Gastrocnemius medialis (tissue), 4 donors: Measurements from ENCODE around the gene PPP3CA. TPM values are rescaled to one million over a fixed set of nuclear protein-coding genes. Genes with fewer than 3 reads are reported as not detected.

Source experiments
- ATAC-seq, 2 donors: fragments of 150-250 bp; one replicate each; pipeline ENCODE4 v1.9.1; 2016
- DNase-seq, 2 donors: peaks; one replicate each; pipeline ENCODE4 v3.0.0-alpha.2; 2019
- H3K27ac ChIP-seq, 4 donors: fragments of 200-600 bp; sonication (generic); 1 replicate in 1 of 4; 2 replicates in 3 of 4; pipeline ENCODE4 v1.5.1; 2016 to 2018; ENCODE audit warnings: mild to moderate bottlenecking in 2 of 4, moderate library complexity in 1 of 4
- H3K27me3 ChIP-seq, 3 donors: fragments of 200-600 bp; sonication (generic) in 2 of 3; 1 replicate in 1 of 3; 2 replicates in 2 of 3; pipeline versions ENCODE4 v1.5.1 to v1.6.0; 2016 to 2019; ENCODE audit warnings: mild to moderate bottlenecking in 1 of 3, moderate library complexity in 1 of 3
- H3K36me3 ChIP-seq, 2 donors: fragments of 200-600 bp; sonication (generic) in 1 of 2; one replicate each; pipeline ENCODE4 v1.5.1; 2017 to 2018
- H3K4me1 ChIP-seq, 2 donors: fragments of 200-600 bp; sonication (generic) in 1 of 2; one replicate each; pipeline ENCODE4 v1.5.1; 2016 to 2017; ENCODE audit warnings: mild to moderate bottlenecking in 2 of 2
- H3K4me3 ChIP-seq, 4 donors: fragments of 200-600 bp; sonication (generic) in 3 of 4; 1 replicate in 1 of 4; 2 replicates in 3 of 4; pipeline ENCODE4 v1.5.1; 2016 to 2019; ENCODE audit warnings: mild to moderate bottlenecking in 2 of 4
- H3K9me3 ChIP-seq, 3 donors: fragments of 200-600 bp; sonication (generic) in 2 of 3; 1 replicate in 1 of 3; 2 replicates in 2 of 3; pipeline ENCODE4 v1.5.1; 2016 to 2019
- CTCF ChIP-seq, 5 experiments: fragments of 450-650 bp in 3 of 5; fragments of 200-600 bp in 2 of 5; sonication (generic) in 2 of 5; IDR thresholded peaks in 4 of 5; conservative IDR thresholded peaks in 1 of 5; 1 replicate in 4 of 5; 2 replicates in 1 of 5; pipeline ENCODE4 v1.5.1; 2016 to 2019; ENCODE audit warnings: antibody characterized with exemption in 5 of 5, mild to moderate bottlenecking in 3 of 5, moderate library complexity in 3 of 5
- POLR2A ChIP-seq, 2 donors: fragments of 450-650 bp; IDR thresholded peaks; one replicate each; pipeline ENCODE4 v1.6.1; 2017; ENCODE audit warnings: antibody characterized with exemption in 2 of 2, mild to moderate bottlenecking in 2 of 2, moderate library complexity in 2 of 2
- in situ Hi-C, 4 donors: fragments of 200-750 bp; cut with MboI; loops; one replicate each; pipeline versions ENCODE4 v1.15.0 to v1.8.0; 2017; ENCODE audit warnings: low sequenced_read_pairs in 4 of 4
- intact Hi-C: fragments of 100-400 bp; cut with DNase I; formaldehyde crosslinking; loops from one replicate; pipeline ENCODE4 v1.15.1; 2023; ENCODE audit warnings: low total_unique reads
- total RNA-seq, 4 donors: library from RNA; depleted of rRNA; stranded (reverse); fragments of >200 nt; gene quantifications; one replicate each; pipeline versions ENCODE4 v1.1.0 to v1.2.3, GENCODE V29; 2016

Gene PPP3CA
- total RNA-seq, 4 donors from 2014 or later = 25.1 to 30.3 (median 26.7) TPM

GRCh38 chr4:101258883-101259282 is 88.4 kb downstream of the PPP3CA start:
- in situ Hi-C loops (no loop called here), intact Hi-C loops (no loop called here)
- DNase-seq (no peak), ATAC-seq (no peak)
- TF ChIP-seq CTCF (IDR thresholded peaks at IDR 0.05 in 4 of 5, conservative IDR thresholded peaks at IDR 0.05 in 1 of 5) (no peak), POLR2A (IDR thresholded peaks at IDR 0.05) (no peak)
- H3K4me3 ChIP-seq = no peak overlapping the region
- no peaks in the 10 kb centered on the region for H3K36me3 ChIP-seq
- no peaks in the 10 kb centered on the region for H3K27me3 ChIP-seq
- no peaks in the 10 kb centered on the region for H3K9me3 ChIP-seq
- H3K27ac ChIP-seq = no peak overlapping the region
- peaks cover 20 to 44% of the 10 kb centered on the region in 2 donors for H3K4me1 ChIP-seq

- in situ Hi-C loops = no loop called here
- Histone ChIP-seq H3K36me3 (no peaks in the 10 kb centered on the region), H3K27me3 (no peaks in the 10 kb centered on the region), H3K27ac (no peak overlapping the region), H3K4me3 (no peak overlapping the region), H3K4me1 (peaks cover 29 to 55% of the 10 kb centered on the region in 2 donors), H3K9me3 (no peaks in the 10 kb centered on the region)
- ATAC-seq = no peak
- no peak for DNase-seq
- TF ChIP-seq POLR2A (IDR thresholded peaks at IDR 0.05) (no peak), CTCF (IDR thresholded peaks at IDR 0.05 in 4 of 5, conservative IDR thresholded peaks at IDR 0.05 in 1 of 5) (no peak)
- intact Hi-C loops = no loop called here
These were observed 91.1 kb downstream of the PPP3CA start for GRCh38 chr4:101256222-101256621.

GRCh38 chr4:101254776-101255175 is 92.5 kb downstream of the PPP3CA start:
- Histone ChIP-seq H3K4me3 (no peak overlapping the region), H3K36me3 (no peaks in the 10 kb centered on the region), H3K27me3 (no peaks in the 10 kb centered on the region), H3K27ac (no peak overlapping the region), H3K9me3 (no peaks in the 10 kb centered on the region), H3K4me1 (peaks cover 20 to 42% of the 10 kb centered on the region in 2 donors)
- no peak for ATAC-seq
- DNase-seq = no peak
- in situ Hi-C loops (no loop called here), intact Hi-C loops (no loop called here)
- no peak for TF ChIP-seq POLR2A (IDR thresholded peaks at IDR 0.05)
- TF ChIP-seq CTCF (IDR thresholded peaks at IDR 0.05 in 4 of 5, conservative IDR thresholded peaks at IDR 0.05 in 1 of 5) = no peak

- no peak overlapping the region for H3K4me3 ChIP-seq
- in situ Hi-C loops (no loop called here), intact Hi-C loops (no loop called here)
- H3K27ac ChIP-seq = peak overlapping the region in 1 of 4 donors; percentile 5
- no peak for DNase-seq
- H3K36me3 ChIP-seq = no peaks in the 10 kb centered on the region
- ATAC-seq = no peak
- H3K27me3 ChIP-seq = no peaks in the 10 kb centered on the region
- peaks cover 16 to 33% of the 10 kb centered on the region in 2 donors for H3K4me1 ChIP-seq
- TF ChIP-seq POLR2A (IDR thresholded peaks at IDR 0.05) = no peak
- TF ChIP-seq CTCF (IDR thresholded peaks at IDR 0.05 in 4 of 5, conservative IDR thresholded peaks at IDR 0.05 in 1 of 5) = no peak
- no peaks in the 10 kb centered on the region for H3K9me3 ChIP-seq
These were observed 94.2 kb downstream of the PPP3CA start for GRCh38 chr4:101253121-101253520.

GRCh38 chr4:101252721-101253120 is 94.6 kb downstream of the PPP3CA start:
- no peaks in the 10 kb centered on the region for H3K36me3 ChIP-seq
- peak overlapping the region in 1 of 4 donors; percentile 5 for H3K27ac ChIP-seq
- peaks cover 16 to 30% of the 10 kb centered on the region in 2 donors for H3K4me1 ChIP-seq
- no peak overlapping the region for H3K4me3 ChIP-seq
- in situ Hi-C loops (no loop called here), intact Hi-C loops (no loop called here)
- TF ChIP-seq POLR2A (IDR thresholded peaks at IDR 0.05) = no peak
- no peak for TF ChIP-seq CTCF (IDR thresholded peaks at IDR 0.05 in 4 of 5, conservative IDR thresholded peaks at IDR 0.05 in 1 of 5)
- no peaks in the 10 kb centered on the region for H3K27me3 ChIP-seq
- no peaks in the 10 kb centered on the region for H3K9me3 ChIP-seq
- ATAC-seq (no peak), DNase-seq (no peak)
